Measurements from ENCODE around the gene GOT2.
"Not testable (repeated sequence)": the region's sequence is repeated elsewhere in the genome, so short reads cannot be mapped to it uniquely, and the experiment has no call there.

GOT2 gene

GRCh38 chr16:58699151-58699550 lies 35.0 kb downstream of the GOT2 start:
- Histone ChIP-seq H3K36me3 (ENCODE audit: insufficient read depth, low read length) (no peaks in the 10 kb centered on the region), H3K9ac (ENCODE audit: insufficient read length) (no peak overlapping the region), H3K4me3 (no peak overlapping the region), H3K9me3 (ENCODE audit: low read depth, low read length) (no peaks in the 10 kb centered on the region), H3K27ac (no peak overlapping the region)
- TF ChIP-seq FOXP2 (optimal IDR thresholded peaks at IDR 0.05; ENCODE audit: control extremely low read depth, extremely low read length, insufficient read depth) (no peak), POLR2AphosphoS5 (IDR thresholded peaks at IDR 0.05; ENCODE audit: borderline replicate concordance, low read depth, low read length) (no peak), EZH2 (IDR thresholded peaks at IDR 0.05) (no peak)
- DNase-seq (ENCODE audit: low read depth, low spot score), result no peak

GRCh38 chr16:58695368-58695767 lies 38.7 kb downstream of the GOT2 start:
- H3K9ac ChIP-seq (ENCODE audit: insufficient read length), result no peak overlapping the region
- H3K27ac ChIP-seq, result no peak overlapping the region
- no peak overlapping the region for H3K4me3 ChIP-seq
- TF ChIP-seq POLR2AphosphoS5 (IDR thresholded peaks at IDR 0.05; ENCODE audit: borderline replicate concordance, low read depth, low read length) (no peak), FOXP2 (optimal IDR thresholded peaks at IDR 0.05; ENCODE audit: control extremely low read depth, extremely low read length, insufficient read depth) (no peak), EZH2 (IDR thresholded peaks at IDR 0.05) (no peak)
- DNase-seq (ENCODE audit: low read depth, low spot score), result no peak
- no peaks in the 10 kb centered on the region for H3K36me3 ChIP-seq (ENCODE audit: insufficient read depth, low read length)
- no peaks in the 10 kb centered on the region for H3K9me3 ChIP-seq (ENCODE audit: low read depth, low read length)

GRCh38 chr16:58692450-58692849 lies 41.7 kb downstream of the GOT2 start:
- no peak for TF ChIP-seq POLR2AphosphoS5 (IDR thresholded peaks at IDR 0.05; ENCODE audit: borderline replicate concordance, low read depth, low read length)
- TF ChIP-seq EZH2 (IDR thresholded peaks at IDR 0.05), result no peak
- TF ChIP-seq FOXP2 (optimal IDR thresholded peaks at IDR 0.05; ENCODE audit: control extremely low read depth, extremely low read length, insufficient read depth), result no peak
- Histone ChIP-seq H3K4me3 (no peak overlapping the region), H3K9me3 (ENCODE audit: low read depth, low read length) (no peaks in the 10 kb centered on the region), H3K9ac (ENCODE audit: insufficient read length) (no peak overlapping the region), H3K27ac (no peak overlapping the region), H3K36me3 (ENCODE audit: insufficient read depth, low read length) (no peaks in the 10 kb centered on the region)
- no peak for DNase-seq (ENCODE audit: low read depth, low spot score)

- not testable (repeated sequence) for H3K9ac ChIP-seq (ENCODE audit: insufficient read length); H3K36me3 ChIP-seq (ENCODE audit: insufficient read depth, low read length); H3K4me3 ChIP-seq; DNase-seq (ENCODE audit: low read depth, low spot score); H3K27ac ChIP-seq; H3K9me3 ChIP-seq (ENCODE audit: low read depth, low read length)
Measured at GRCh38 chr16:58686985-58687706, 47.0 kb downstream of the GOT2 start.

GRCh38 chr16:58685084-58685449 lies 49.0 kb downstream of the GOT2 start:
- DNase-seq (ENCODE audit: low read depth, low spot score), result no peak
- H3K4me3 ChIP-seq, result peak overlapping the region; percentile 79
- TF ChIP-seq EZH2 (IDR thresholded peaks at IDR 0.05) (no peak), POLR2AphosphoS5 (IDR thresholded peaks at IDR 0.05; ENCODE audit: borderline replicate concordance, low read depth, low read length) (no peak), FOXP2 (optimal IDR thresholded peaks at IDR 0.05; ENCODE audit: control extremely low read depth, extremely low read length, insufficient read depth) (no peak)
- H3K9me3 ChIP-seq (ENCODE audit: low read depth, low read length), result no peaks in the 10 kb centered on the region
- H3K36me3 ChIP-seq (ENCODE audit: insufficient read depth, low read length), result no peaks in the 10 kb centered on the region
- H3K27ac ChIP-seq, result no peak overlapping the region
- H3K9ac ChIP-seq (ENCODE audit: insufficient read length), result no peak overlapping the region

DNA sequence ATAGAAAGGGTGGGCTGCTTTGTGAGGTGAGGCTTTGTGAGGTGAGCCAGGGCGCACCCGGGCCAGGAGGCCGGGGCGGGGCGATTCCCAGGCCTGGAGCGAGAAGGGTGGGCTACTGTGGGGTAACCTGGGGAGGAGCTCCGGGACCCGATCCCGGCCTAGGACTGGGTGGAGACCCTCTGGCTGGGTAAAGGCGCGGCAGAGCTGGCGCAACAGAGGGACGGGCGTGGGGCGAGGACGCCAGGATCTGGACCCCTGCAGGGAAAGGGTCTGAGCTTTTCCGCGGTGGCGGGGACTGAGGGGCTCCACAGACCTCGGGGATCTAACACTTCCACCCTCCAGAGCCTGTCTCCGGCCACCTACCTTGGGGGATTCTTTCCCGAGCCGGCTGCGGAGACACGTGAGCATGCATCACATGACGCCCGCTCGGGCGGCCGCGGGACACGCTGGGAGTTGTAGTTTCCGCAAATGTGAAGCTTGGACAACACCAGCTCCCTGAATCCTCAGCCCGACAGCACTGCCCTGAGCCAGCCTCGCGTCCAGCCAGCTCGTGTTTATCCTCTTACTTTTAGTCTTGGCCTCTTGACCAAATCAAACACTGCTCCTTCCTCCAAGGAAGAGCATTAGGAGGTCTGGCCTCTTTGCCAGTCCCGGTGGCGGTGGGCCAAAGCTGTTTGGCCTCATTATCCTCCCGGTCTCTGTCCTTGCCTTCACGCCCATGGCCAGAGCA lies 49.6 kb downstream of the GOT2 start, which contains the start of gene SLC38A7:
SLC38A7 (minus strand) TSS at position 417 of the 730 bp plus-strand sequence. CDS start 4,644 bp downstream, outside the sequence.
- no peak within 1 kb of the TSS for H3K27ac ChIP-seq
- peak within 1 kb of the TSS; percentile 77 for H3K9ac ChIP-seq (ENCODE audit: insufficient read length)
- no peaks in the 10 kb centered on the region for H3K36me3 ChIP-seq (ENCODE audit: insufficient read depth, low read length)
- DNase-seq (ENCODE audit: low read depth, low spot score), result peak; percentile 5
- peak within 1 kb of the TSS; percentile 79 for H3K4me3 ChIP-seq
- TF ChIP-seq EZH2 (IDR thresholded peaks at IDR 0.05) (no peak), POLR2AphosphoS5 (IDR thresholded peaks at IDR 0.05; ENCODE audit: borderline replicate concordance, low read depth, low read length) (peak; percentile 34; the same call in 1 of the 2 replicates)
- no peaks in the 10 kb centered on the region for H3K9me3 ChIP-seq (ENCODE audit: low read depth, low read length)

GRCh38 chr16:58684001-58684353 lies 50.1 kb downstream of the GOT2 start:
- no peak for DNase-seq (ENCODE audit: low read depth, low spot score)
- H3K4me3 ChIP-seq, result peak overlapping the region; percentile 79
- no peak overlapping the region for H3K27ac ChIP-seq
- TF ChIP-seq EZH2 (IDR thresholded peaks at IDR 0.05) (no peak), FOXP2 (optimal IDR thresholded peaks at IDR 0.05; ENCODE audit: control extremely low read depth, extremely low read length, insufficient read depth) (no peak), POLR2AphosphoS5 (IDR thresholded peaks at IDR 0.05; ENCODE audit: borderline replicate concordance, low read depth, low read length) (no peak)
- H3K9me3 ChIP-seq (ENCODE audit: low read depth, low read length), result no peaks in the 10 kb centered on the region
- H3K36me3 ChIP-seq (ENCODE audit: insufficient read depth, low read length), result no peaks in the 10 kb centered on the region
- H3K9ac ChIP-seq (ENCODE audit: insufficient read length), result peak overlapping the region; percentile 77

DNA sequence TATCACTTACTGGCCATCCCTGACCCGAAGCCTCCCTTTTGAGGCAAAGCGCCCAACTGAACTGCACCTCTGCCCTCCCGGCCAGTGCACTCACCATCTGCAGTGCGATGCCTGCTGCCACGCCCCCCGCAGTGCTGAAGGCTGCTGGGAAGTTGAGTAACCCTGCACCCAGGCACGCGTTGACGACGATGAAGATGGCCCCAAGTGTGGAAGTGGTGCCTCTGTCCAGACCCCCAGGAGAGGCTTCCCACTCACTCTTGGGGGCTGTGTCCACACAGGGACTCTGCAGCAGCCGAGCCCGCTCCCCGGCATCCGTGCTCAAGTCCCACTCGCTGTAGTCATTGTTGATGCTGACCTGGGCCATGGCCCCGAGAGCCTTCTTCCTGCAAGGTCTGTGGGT lies 54.4 kb downstream of the GOT2 start:
- no peak overlapping the region for H3K27ac ChIP-seq
- no peaks in the 10 kb centered on the region for H3K36me3 ChIP-seq (ENCODE audit: insufficient read depth, low read length)
- H3K9ac ChIP-seq (ENCODE audit: insufficient read length), result no peak overlapping the region
- TF ChIP-seq POLR2AphosphoS5 (IDR thresholded peaks at IDR 0.05; ENCODE audit: borderline replicate concordance, low read depth, low read length) (no peak), FOXP2 (optimal IDR thresholded peaks at IDR 0.05; ENCODE audit: control extremely low read depth, extremely low read length, insufficient read depth) (no peak), EZH2 (IDR thresholded peaks at IDR 0.05) (no peak)
- H3K4me3 ChIP-seq, result no peak overlapping the region
- no peak for DNase-seq (ENCODE audit: low read depth, low spot score)
- H3K9me3 ChIP-seq (ENCODE audit: low read depth, low read length), result no peaks in the 10 kb centered on the region
